Dermis microvascular lymphatic vessel endothelial cell (primary cell): ENCODE measurements around the gene EFNA5. TPM values are rescaled to one million over a fixed set of nuclear protein-coding genes. Genes with fewer than 3 reads are reported as not detected.
A peak's percentile ranks its signal among the peaks of the same experiment; 100 is the strongest.

Experiments
- DNase-seq, 2 donors: peaks; one replicate each; pipeline versions ENCODE4 v3.0.0 to v3.0.0-alpha.2; 2010; ENCODE audit warnings: low read depth in 2 of 2
- total RNA-seq: library from RNA; depleted of rRNA; stranded (reverse); fragments of >200 nt; gene quantifications from 2 replicates; pipeline ENCODE4 v1.2.1, GENCODE V29; 2014

Gene EFNA5
- 101 and 158 TPM in 2 replicates for total RNA-seq

GRCh38 chr5:107670932-107671741 is at the start of gene EFNA5:
TSS of gene EFNA5 (minus strand) at chr5:107670937.
- peak in 1 of 2 donors; percentile 48 for DNase-seq

GRCh38 chr5:107719034-107719606 is 48.4 kb upstream of the EFNA5 start:
- DNase-seq, result no peak

GRCh38 chr5:107717816-107718215 is 47.1 kb upstream of the EFNA5 start:
- no peak for DNase-seq

DNA sequence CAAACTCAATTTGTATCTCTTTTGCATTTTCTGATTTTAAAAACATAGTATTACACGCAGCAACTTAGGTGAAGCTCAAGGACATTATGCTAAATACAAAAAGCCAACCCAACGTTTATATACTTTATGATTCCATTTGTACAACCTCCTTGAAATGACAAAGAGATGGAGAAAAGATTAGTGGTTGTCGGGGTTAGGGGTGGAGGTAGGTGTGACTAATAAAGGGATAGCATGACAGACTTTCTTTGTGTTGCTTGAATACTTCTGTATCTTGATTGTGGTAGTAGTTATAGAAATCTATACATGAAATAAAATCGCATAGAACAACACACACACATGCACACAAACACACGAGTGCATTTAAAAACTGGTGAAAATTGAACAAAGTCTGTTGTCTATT is 42.5 kb upstream of the EFNA5 start:
- no peak for DNase-seq

DNA sequence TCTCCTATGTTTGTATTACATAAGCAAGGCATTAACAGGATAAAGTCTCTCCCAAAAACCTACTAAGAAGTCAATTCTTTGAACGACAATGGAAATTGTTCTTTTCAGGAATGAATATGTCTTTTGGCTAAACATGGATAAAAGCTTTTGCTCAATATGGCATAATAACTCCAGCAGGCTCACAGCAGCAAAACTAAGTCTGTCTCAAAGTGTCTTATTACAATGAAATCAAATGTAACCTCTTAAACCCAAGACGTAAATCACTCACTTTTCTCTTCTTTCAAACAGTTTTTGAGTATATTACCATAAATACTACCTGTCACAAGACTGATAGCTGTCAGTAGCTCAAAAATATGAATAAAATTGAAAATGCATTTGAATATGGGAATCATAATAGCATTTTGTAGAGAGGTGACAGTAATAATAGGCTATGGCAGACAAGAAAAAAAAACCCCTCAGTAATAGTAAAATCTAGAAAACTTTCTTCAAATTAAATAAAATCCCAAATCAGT is 41.7 kb upstream of the EFNA5 start:
- DNase-seq, result no peak

DNA sequence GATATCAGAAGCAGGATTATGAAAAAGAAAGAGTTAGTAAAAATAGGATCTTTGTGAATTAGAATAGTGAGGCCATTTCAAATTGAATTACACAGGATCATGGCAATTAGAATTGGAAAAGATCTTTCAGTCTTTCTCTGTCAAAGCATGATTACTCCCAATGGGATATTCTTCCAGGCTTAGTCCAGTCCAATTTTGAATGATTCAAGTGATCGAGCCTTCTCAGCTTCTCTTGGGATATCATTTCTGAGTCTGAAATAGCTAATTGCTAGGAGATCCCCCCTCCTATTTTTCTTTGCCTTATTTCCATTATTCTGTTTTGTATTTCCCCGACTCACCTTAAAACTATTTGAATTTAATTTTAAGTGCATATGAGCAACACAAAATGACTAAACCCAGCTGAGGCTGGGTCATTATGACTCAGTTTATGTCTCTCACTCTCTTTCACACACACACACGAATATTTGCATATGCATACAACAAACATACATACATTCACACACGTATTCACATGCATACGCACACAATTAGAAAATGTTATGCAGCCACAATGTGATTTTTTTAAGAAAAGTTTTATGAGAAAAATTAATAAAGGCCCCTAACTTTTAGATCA is 34.8 kb upstream of the EFNA5 start:
- no peak for DNase-seq

GRCh38 chr5:107704681-107705401 is 34.1 kb upstream of the EFNA5 start:
- peak in 1 of 2 donors; percentile 2 for DNase-seq

GRCh38 chr5:107700481-107700880 is 29.7 kb upstream of the EFNA5 start:
- no peak for DNase-seq

DNA sequence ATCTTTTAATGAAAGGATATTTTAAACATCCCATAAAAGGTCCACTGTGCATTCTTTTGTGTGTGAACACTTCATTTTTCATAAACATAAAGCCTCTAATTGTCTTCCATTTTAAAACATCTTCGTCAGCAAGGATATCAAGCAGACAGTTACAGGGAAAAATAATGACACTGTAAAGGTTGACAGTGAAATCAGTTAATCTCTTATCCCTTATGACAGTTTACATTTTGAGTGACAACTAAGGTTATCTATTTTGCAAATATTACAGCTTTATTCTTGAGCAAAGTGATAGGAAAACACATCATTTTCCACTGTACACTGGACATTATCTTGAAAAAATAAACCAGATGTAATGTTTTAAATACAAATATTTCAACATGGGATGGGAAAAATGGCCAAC is 28.7 kb upstream of the EFNA5 start:
- no peak for DNase-seq

DNA sequence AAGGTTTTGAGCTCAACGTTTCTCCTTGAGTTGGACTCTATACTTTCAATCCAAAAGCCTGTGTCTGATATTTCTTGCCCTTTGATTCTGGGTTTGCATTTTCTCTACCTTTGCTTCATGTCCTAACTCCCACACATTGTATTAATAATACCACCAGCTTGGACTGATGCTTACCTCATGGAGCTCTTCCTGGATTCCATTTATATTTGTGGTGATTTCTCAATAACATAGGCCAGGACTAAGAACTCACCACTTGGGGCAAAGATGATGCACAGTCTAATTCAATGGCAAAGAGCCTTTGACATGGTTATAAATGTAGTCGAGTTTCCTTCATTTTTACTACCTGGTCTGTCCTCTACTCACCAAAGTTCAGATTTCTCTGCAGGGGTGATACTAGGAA is 27.5 kb upstream of the EFNA5 start:
- no peak for DNase-seq

DNA sequence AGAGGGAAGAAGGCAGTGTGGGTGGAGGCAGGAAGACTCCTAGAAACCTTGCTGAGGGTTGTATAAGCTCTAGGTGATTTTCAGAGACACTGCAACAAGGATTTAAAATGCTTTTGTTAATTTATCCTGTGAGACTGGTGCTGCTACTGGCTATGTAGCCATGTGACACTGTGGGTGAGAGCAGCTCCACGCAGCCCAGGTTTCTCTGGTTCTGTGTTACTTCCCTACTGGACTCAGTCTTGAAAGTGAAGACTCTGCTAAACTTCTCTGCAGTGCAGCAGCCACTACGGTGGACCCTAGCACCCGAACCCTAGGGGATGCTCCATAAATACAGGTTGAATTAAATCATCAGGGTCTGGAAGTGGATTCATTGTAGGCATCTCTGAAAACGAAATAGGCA is 25.8 kb upstream of the EFNA5 start:
- DNase-seq, result no peak

GRCh38 chr5:107696080-107696479 is 25.3 kb upstream of the EFNA5 start:
- no peak for DNase-seq

- no peak for DNase-seq
Measured at GRCh38 chr5:107687937-107688336, 17.2 kb upstream of the EFNA5 start.

GRCh38 chr5:107687404-107687803 is 16.7 kb upstream of the EFNA5 start:
- DNase-seq, result no peak

- DNase-seq, result no peak
Measured at GRCh38 chr5:107682533-107682932, 11.8 kb upstream of the EFNA5 start.

DNA sequence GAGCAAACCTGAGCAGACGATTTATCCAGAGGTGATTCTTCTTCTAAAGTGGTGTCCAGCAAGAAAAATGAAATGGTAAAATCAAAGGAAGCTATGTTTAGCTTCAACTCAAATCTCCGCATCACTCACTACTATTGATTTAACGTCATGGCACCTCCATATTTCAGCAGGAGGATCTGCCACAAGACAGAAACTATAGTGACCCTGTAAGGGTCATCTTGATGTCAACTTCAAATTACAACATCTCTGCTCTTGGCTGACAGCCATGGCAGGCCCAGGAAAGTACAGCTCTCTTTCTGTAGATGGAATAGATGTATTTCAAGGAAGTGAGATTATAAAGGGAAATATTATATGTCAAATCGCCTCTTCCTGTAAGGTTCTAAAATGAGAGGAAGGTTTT is 10.1 kb upstream of the EFNA5 start:
- DNase-seq, result no peak

DNA sequence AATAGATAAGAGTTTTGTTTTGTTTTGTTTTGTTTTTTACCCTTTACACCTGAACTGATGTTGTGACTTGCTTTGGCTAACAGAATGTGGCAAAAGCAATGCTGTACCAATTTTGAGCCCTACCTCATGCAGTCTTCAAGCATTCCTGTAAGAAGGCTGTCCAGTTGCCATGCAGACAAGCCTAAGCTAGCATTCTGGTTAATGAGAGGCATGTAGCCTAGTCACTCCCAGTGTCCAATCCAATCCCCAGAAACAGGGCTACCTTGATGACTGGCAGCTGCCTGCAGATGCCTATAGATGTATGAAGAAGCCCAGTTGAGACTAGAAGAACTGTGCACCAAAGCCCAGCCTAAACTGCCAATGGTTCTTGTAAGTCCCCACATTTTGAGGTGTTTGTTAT is 9.4 kb upstream of the EFNA5 start:
- no peak for DNase-seq

GRCh38 chr5:107676702-107677101 is 6.0 kb upstream of the EFNA5 start:
- no peak for DNase-seq

- DNase-seq, result no peak
Measured at GRCh38 chr5:107675201-107675600, 4.5 kb upstream of the EFNA5 start.

DNA sequence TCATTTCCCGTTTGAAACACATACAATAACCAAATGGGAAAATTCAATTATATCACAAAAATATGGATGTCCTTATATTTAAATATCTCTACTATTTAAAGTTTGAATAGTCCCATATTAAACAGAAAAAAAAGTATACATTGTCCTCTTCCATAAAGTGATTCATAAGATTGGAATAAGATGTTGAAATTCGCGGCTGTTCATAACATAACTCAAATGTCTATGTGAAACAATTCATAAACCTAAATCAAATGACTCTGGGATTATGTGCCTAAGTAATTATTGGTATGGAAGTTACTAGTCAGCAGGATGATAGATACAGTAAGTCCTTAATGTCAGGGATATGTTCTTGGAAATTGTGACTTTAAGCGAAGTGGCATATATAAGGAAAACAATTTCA is 3.9 kb upstream of the EFNA5 start:
- DNase-seq, result no peak

DNA sequence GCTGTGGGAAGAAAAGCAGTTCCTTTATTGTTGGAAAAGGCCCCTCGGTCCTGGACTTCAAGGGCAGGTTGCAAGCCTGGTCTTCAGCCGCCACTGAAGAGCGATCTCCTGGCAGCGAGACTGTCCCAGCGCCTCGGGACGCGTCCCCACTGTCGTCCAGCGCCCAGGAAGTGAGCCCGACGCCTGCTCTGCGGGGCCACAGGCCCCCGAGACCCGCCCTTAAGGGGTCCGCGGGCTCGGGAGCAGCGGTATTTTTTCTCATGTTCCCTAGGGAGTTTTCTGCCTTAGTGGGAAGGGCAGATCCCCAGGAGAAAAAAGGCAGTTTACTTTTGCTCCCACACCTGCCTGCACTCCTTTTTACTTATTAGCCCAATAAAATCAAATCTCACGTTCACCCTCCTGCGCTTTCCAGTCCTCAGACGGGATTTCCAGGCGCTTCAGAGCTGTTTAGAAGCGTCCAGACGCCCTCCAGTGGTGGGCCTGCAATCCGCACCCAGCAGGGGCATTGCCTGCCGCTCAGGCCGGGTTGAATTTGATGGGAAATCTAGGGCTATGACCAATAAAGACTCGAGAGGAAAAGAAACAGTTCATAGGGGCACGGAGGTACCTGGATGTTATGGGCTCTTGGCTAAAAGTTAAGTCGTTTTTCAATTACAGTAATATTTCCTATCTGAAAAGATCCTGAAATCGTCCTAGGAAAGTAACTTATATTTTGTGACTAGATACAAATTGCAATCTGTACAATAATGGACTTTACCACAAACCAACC is 2.8 kb upstream of the EFNA5 start:
- peak; percentile 87 to 93 for DNase-seq
